Psoas muscle (tissue), 8 donors: ENCODE data around the gene TRPV5. TPM values are rescaled to one million over a fixed set of nuclear protein-coding genes. Genes with fewer than 3 reads are reported as not detected.

ENCODE experiments used
- ATAC-seq, 4 donors: fragments of 200-7000 bp; cut with Tn5 transposase; one replicate each; pipeline ENCODE4 v1.9.1; 2020; ENCODE audit warnings: moderate library complexity in 3 of 4, mild to moderate bottlenecking in 2 of 4
- DNase-seq, 2 donors: peaks; one replicate each; pipeline ENCODE4 v3.0.0-alpha.2; 2020
- H3K27ac ChIP-seq: fragments of 200-600 bp; one replicate; pipeline ENCODE4 v1.8.0; 2022
- H3K27me3 ChIP-seq, 3 donors: fragments of 200-600 bp in 1 of 3; one replicate each; pipeline versions ENCODE4 v1.6.1 to v1.8.0; 2013 to 2022; ENCODE audit warnings: low read length in 2 of 3, mild to moderate bottlenecking in 2 of 3, moderate library complexity in 1 of 3; ENCODE audit not compliant: insufficient read depth in 3 of 3
- H3K36me3 ChIP-seq, 2 donors: fragments of 200-600 bp in 1 of 2; one replicate each; pipeline versions ENCODE4 v1.6.1 to v1.8.0; 2013 to 2022; ENCODE audit warnings: low read depth in 1 of 2, mild to moderate bottlenecking in 1 of 2, moderate library complexity in 1 of 2; ENCODE audit not compliant: insufficient read depth in 1 of 2
- H3K4me1 ChIP-seq: fragments of 200-600 bp; one replicate; pipeline ENCODE4 v1.8.0; 2022
- H3K4me3 ChIP-seq: fragments of 200-600 bp; one replicate; pipeline ENCODE4 v1.8.0; 2022; ENCODE audit warnings: mild to moderate bottlenecking
- H3K9me3 ChIP-seq: fragments of 200-600 bp; one replicate; pipeline ENCODE4 v1.8.0; 2022
- CTCF ChIP-seq: fragments of 200-600 bp; IDR thresholded peaks from one replicate; pipeline ENCODE4 v1.8.0; 2022; ENCODE audit warnings: antibody characterized with exemption
- WGBS, 3 donors: extraction: QIAGEN DNeasy Blood & Tissue Kit; methylation state at CpG; one replicate each; pipeline versions ENCODE4 v1.1.6 to v1.1.7; 2013; 5-methylcytosine and 5-hydroxymethylcytosine counted together
- intact Hi-C, 2 donors: fragments of 100-400 bp; cut with DNase I; formaldehyde crosslinking; loops; one replicate each; pipeline versions ENCODE4 v1.11.0 to v1.14.2; 2022
- polyA plus RNA-seq, 3 donors: library from polyadenylated mRNA; stranded (reverse); fragments of 200-250 nt; gene quantifications; one replicate each; pipeline ENCODE4 v1.2.3, GENCODE V29; 2013
- total RNA-seq, 4 donors: library from RNA; stranded (reverse); fragmentation: NEBNext Ultra II Directional in 2 of 4; extraction: Animal tissue kit (Norgen Biotek cat#: 25700) in 2 of 4; gene quantifications; one replicate each; pipeline versions ENCODE4 v1.2.1 to v1.2.4, GENCODE V29; 2021 to 2023
- donor health status: healthy with polysubstance abuse.
- donor health status: DM: no; HTN: no; CAD: no; lungs with moderate emphysema.
- donor health status: Bipolar disorder and iron deficiency.
- donor health status: healthy.
- donor health status: DM: yes; HTN: yes; CAD: no.
- donor health status: DM: no; HTN: no; CAD: no.
- donor health status: DM: no; HTN: no; CAD: no.
- donor health status: DM: yes; HTN: yes; CAD: no.

TRPV5 gene
- total and polyA plus RNA-seq, 7 donors, result 0.06 TPM; not detected in 6

- TF ChIP-seq CTCF, result no peak
- no peak overlapping the region for H3K4me3 ChIP-seq
- H3K27me3 ChIP-seq, result peaks cover 0 to 3% (median 0%) of the 10 kb centered on the region in 3 donors
- H3K4me1 ChIP-seq, result no peaks in the 10 kb centered on the region
- H3K36me3 ChIP-seq, result no peaks in the 10 kb centered on the region
- intact Hi-C loops, result no loop called here
- no peaks in the 10 kb centered on the region for H3K9me3 ChIP-seq
- no peak for DNase-seq
- ATAC-seq, result no peak
- 63 to 78% (median 68%) methylated on average over 2 of the region's 2 CpGs for WGBS, 3 donors
- no peak overlapping the region for H3K27ac ChIP-seq
Observed at GRCh38 chr7:142910481-142910880, 23.1 kb downstream of the TRPV5 start.

- ATAC-seq (no peak), DNase-seq (no peak)
- H3K36me3 ChIP-seq, result no peaks in the 10 kb centered on the region
- intact Hi-C loops, result no loop called here
- H3K27ac ChIP-seq, result no peak overlapping the region
- 59 to 60% (median 59%) methylated on average over 2 of the region's 2 CpGs for WGBS, 3 donors
- H3K27me3 ChIP-seq, result peaks cover 0 to 3% (median 0%) of the 10 kb centered on the region in 3 donors
- no peaks in the 10 kb centered on the region for H3K9me3 ChIP-seq
- no peaks in the 10 kb centered on the region for H3K4me1 ChIP-seq
- no peak overlapping the region for H3K4me3 ChIP-seq
- no peak for TF ChIP-seq CTCF
Observed at GRCh38 chr7:142910031-142910433, 23.5 kb downstream of the TRPV5 start.

- no peak for ATAC-seq
- no peak for TF ChIP-seq CTCF
- WGBS, 3 donors, result 66 to 72% (median 70%) methylated on average over 21 of the region's 21 CpGs
- intact Hi-C loops, result no loop called here
- no peaks in the 10 kb centered on the region for H3K9me3 ChIP-seq
- H3K27ac ChIP-seq, result no peak overlapping the region
- no peaks in the 10 kb centered on the region for H3K36me3 ChIP-seq
- H3K27me3 ChIP-seq, result peaks cover 0 to 3% (median 0%) of the 10 kb centered on the region in 3 donors
- H3K4me1 ChIP-seq, result no peaks in the 10 kb centered on the region
- no peak for DNase-seq
- H3K4me3 ChIP-seq, result no peak overlapping the region
Observed at GRCh38 chr7:142908921-142909890, 24.3 kb downstream of the TRPV5 start.

- no peaks in the 10 kb centered on the region for H3K36me3 ChIP-seq
- no peak for TF ChIP-seq CTCF
- WGBS, 3 donors, result 70 to 75% (median 70%) methylated on average over 11 of the region's 11 CpGs
- DNase-seq (no peak), ATAC-seq (no peak)
- peaks cover 0 to 3% (median 0%) of the 10 kb centered on the region in 3 donors for H3K27me3 ChIP-seq
- H3K4me3 ChIP-seq, result no peak overlapping the region
- intact Hi-C loops, result no loop called here
- no peaks in the 10 kb centered on the region for H3K9me3 ChIP-seq
- no peaks in the 10 kb centered on the region for H3K4me1 ChIP-seq
- H3K27ac ChIP-seq, result no peak overlapping the region
Observed at GRCh38 chr7:142908290-142908689, 25.3 kb downstream of the TRPV5 start.
